GM12878 (cell line): ENCODE data around the gene PDHA1. TPM values are rescaled to one million over a fixed set of nuclear protein-coding genes. Genes with fewer than 3 reads are reported as not detected.

Source experiments
- ATAC-seq: fragments of 200-7000 bp; cut with Tn5 transposase; 3 replicates; pipeline ENCODE4 v1.9.1; 2020; ENCODE audit warnings: mild to moderate bottlenecking, moderate library complexity
- BruUV-seq: library from RNA; stranded (reverse); fragments of 400-500 nt; replicated peaks from 2 replicates; lab custom pipeline; 2021; lab: Mats Ljungman, UMichigan
- CTCF ChIA-PET: fragments of 300-600 bp; sonication (Branson Sonifier 250); formaldehyde crosslinking; extraction: SDS; loops from one replicate; lab custom pipeline; 2021; ENCODE audit warnings: inconsistent platforms; lab: Yijun Ruan, JAX
- POLR2A ChIA-PET: fragments of 350-600 bp; formaldehyde crosslinking; extraction: SDS; loops from one replicate; lab custom pipeline; 2021; ENCODE audit warnings: inconsistent platforms; lab: Charles Lee
- RAD21 ChIA-PET: fragments of 300-600 bp; sonication (Branson Sonifier 250); formaldehyde crosslinking; loops from one replicate; lab custom pipeline; 2023; ENCODE audit warnings: antibody characterized with exemption; ENCODE audit not compliant: unreplicated experiment; lab: Charles Lee
- SMC1A ChIA-PET: fragments of 300-600 bp; sonication (Branson Sonifier 250); formaldehyde crosslinking; loops from one replicate; lab custom pipeline; 2023; ENCODE audit not compliant: unreplicated experiment, uncharacterized antibody; lab: Charles Lee
- DNase-seq: peaks from one replicate; pipeline ENCODE4 v3.0.0-alpha.2; 2011; ENCODE audit warnings: low read depth, low spot score
- FAIRE-seq: peaks from 3 replicates; lab custom pipeline; 2011; peaks lifted over from hg19 to GRCh38; lab: Jason Lieb, UNC
- H2AFZ ChIP-seq: 2 replicates; pipeline ENCODE4 v1.6.0; 2011; ENCODE audit warnings: low read depth, low read length, control low read depth; ENCODE audit not compliant: control insufficient read depth
- H3K27ac ChIP-seq: 2 replicates; pipeline ENCODE4 v1.5.1; 2011; ENCODE audit warnings: control low read depth; ENCODE audit not compliant: control insufficient read depth, insufficient read depth
- H3K27me3 ChIP-seq, 2 experiments: replicated peaks in 1 of 2; 2 replicates each; pipeline versions ENCODE4 v1.6.0 to v1.6.1; 2011; ENCODE audit warnings: low read length in 1 of 2; ENCODE audit not compliant: control insufficient read depth in 2 of 2, insufficient read depth in 2 of 2
- H3K36me3 ChIP-seq, 2 experiments: 2 replicates each; pipeline ENCODE4 v1.5.1; 2011; ENCODE audit warnings: low read length in 1 of 2; ENCODE audit not compliant: control insufficient read depth in 2 of 2, insufficient read depth in 2 of 2
- H3K4me1 ChIP-seq: 2 replicates; pipeline ENCODE4 v1.6.1; 2011; ENCODE audit warnings: mild to moderate bottlenecking, low read length, moderate library complexity, mixed read lengths; ENCODE audit not compliant: control insufficient read depth, insufficient read depth
- H3K4me2 ChIP-seq: 2 replicates; pipeline ENCODE4 v1.6.0; 2011; ENCODE audit warnings: control low read depth; ENCODE audit not compliant: control insufficient read depth, insufficient read depth
- H3K4me3 ChIP-seq: fragments of 200-600 bp; sonication (generic); 2 replicates; pipeline ENCODE4 v1.5.1; 2016
- H3K79me2 ChIP-seq: 2 replicates; pipeline ENCODE4 v1.6.0; 2011; ENCODE audit warnings: low read length; ENCODE audit not compliant: control insufficient read depth, insufficient read depth
- H3K9ac ChIP-seq: 2 replicates; pipeline ENCODE4 v1.8.0; 2011; ENCODE audit warnings: low read length, control low read depth, mixed read lengths; ENCODE audit not compliant: control insufficient read depth, insufficient read depth
- H3K9me3 ChIP-seq: replicated peaks from 3 replicates; pipeline ENCODE4 v1.5.1; 2011; ENCODE audit warnings: mild to moderate bottlenecking, low read length; ENCODE audit not compliant: control insufficient read depth, insufficient read depth
- H4K20me1 ChIP-seq: 2 replicates; pipeline ENCODE4 v1.6.0; 2011; ENCODE audit not compliant: control insufficient read depth, insufficient read depth
- CUX1 ChIP-seq: IDR thresholded peaks from 2 replicates; pipeline ENCODE4 v1.6.1; 2012; ENCODE audit warnings: improper control_type of control experiment, low read depth, low read length; ENCODE audit not compliant: insufficient replicate concordance
- ELK1 ChIP-seq: IDR thresholded peaks from 2 replicates; pipeline ENCODE4 v1.6.1; 2012; ENCODE audit warnings: low read depth, low read length, improper control_type of control experiment
- MTA3 ChIP-seq: IDR thresholded peaks from 2 replicates; pipeline ENCODE4 v1.6.1; 2012; ENCODE audit warnings: low read length, inconsistent platforms, borderline replicate concordance
- POU2F2 ChIP-seq: IDR thresholded peaks from 3 replicates; pipeline ENCODE4 v1.6.1; 2011; ENCODE audit warnings: low read depth, mild to moderate bottlenecking, low read length, borderline replicate concordance
- WGBS: methylation state at CpG from one replicate; pipeline ENCODE4 v1.1.6; 2016; ENCODE audit warnings: low lambda C conversion rate; ENCODE audit not compliant: insufficient replicate concordance, insufficient coverage; ENCODE audit errors: missing lambda C conversion rate; 5-methylcytosine and 5-hydroxymethylcytosine counted together
- in situ Hi-C: fragments of 300-500 bp; cut with MboI; formaldehyde crosslinking; loops from 9 replicates; pipeline ENCODE4 v1.14.3; 2018; ENCODE audit warnings: mixed read lengths
- intact Hi-C: fragments of 100-400 bp; cut with micrococcal nuclease; formaldehyde crosslinking; loops from one replicate; pipeline ENCODE4 v1.14.2; 2022; ENCODE audit not compliant: unreplicated experiment
- polyA plus RNA-seq, 11 experiments: library from polyadenylated mRNA; depleted of rRNA in 4 of 11; unstranded in 6 of 11; stranded (reverse) in 5 of 11; fragments of >200 nt; fragmentation: Nextera tagmentation in 4 of 11; fragmentation: Illumina TruSeq in 1 of 11; extraction: Ambion mirVana in 4 of 11; extraction: Trizol in 1 of 11; gene quantifications; 1 replicate in 1 of 11; 2 replicates in 10 of 11; pipeline versions ENCODE4 v1.2.1 to v1.2.3, GENCODE V29; 2011 to 2016; ENCODE audit warnings: inconsistent platforms in 2 of 11, missing spikeins in 2 of 11, low read depth in 1 of 11
- total RNA-seq, 4 experiments: library from RNA; depleted of rRNA in 3 of 4; stranded (reverse); fragments of >200 nt in 3 of 4; fragmentation: Illumina TruSeq in 1 of 4; extraction: Trizol in 1 of 4; gene quantifications; 2 replicates each; pipeline versions ENCODE4 v1.2.1 to v1.2.3, GENCODE V29; 2013 to 2021
- TF ChIP-seq, protein P1 (sequence below): fragments of 150-350 bp; IDR thresholded peaks from 2 replicates; pipeline ENCODE4 v1.6.1; 2014; ENCODE audit warnings: mild to moderate bottlenecking, low read depth, low read length
- TF ChIP-seq, protein P2 (sequence below): fragments of 450-650 bp; IDR thresholded peaks from 2 replicates; pipeline ENCODE4 v1.6.1; 2017; ENCODE audit warnings: mild to moderate bottlenecking, moderate library complexity

PDHA1 gene
- total and polyA plus RNA-seq, 10 of the 15 experiments (the other 5 are each of a cell fraction or from before 2014, with no cell fraction given) = 175 to 370 (median 270) TPM

GRCh38 chrX:19372547-19373331, 29.0 kb downstream of the PDHA1 start:
- no peak for DNase-seq
- TF ChIP-seq ELK1 (no peak), MTA3 (no peak), POU2F2 (no peak), CUX1 (no peak)
- TF ChIP-seq, protein P1, sequence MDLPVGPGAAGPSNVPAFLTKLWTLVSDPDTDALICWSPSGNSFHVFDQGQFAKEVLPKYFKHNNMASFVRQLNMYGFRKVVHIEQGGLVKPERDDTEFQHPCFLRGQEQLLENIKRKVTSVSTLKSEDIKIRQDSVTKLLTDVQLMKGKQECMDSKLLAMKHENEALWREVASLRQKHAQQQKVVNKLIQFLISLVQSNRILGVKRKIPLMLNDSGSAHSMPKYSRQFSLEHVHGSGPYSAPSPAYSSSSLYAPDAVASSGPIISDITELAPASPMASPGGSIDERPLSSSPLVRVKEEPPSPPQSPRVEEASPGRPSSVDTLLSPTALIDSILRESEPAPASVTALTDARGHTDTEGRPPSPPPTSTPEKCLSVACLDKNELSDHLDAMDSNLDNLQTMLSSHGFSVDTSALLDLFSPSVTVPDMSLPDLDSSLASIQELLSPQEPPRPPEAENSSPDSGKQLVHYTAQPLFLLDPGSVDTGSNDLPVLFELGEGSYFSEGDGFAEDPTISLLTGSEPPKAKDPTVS = no peak
- TF ChIP-seq, protein P2, sequence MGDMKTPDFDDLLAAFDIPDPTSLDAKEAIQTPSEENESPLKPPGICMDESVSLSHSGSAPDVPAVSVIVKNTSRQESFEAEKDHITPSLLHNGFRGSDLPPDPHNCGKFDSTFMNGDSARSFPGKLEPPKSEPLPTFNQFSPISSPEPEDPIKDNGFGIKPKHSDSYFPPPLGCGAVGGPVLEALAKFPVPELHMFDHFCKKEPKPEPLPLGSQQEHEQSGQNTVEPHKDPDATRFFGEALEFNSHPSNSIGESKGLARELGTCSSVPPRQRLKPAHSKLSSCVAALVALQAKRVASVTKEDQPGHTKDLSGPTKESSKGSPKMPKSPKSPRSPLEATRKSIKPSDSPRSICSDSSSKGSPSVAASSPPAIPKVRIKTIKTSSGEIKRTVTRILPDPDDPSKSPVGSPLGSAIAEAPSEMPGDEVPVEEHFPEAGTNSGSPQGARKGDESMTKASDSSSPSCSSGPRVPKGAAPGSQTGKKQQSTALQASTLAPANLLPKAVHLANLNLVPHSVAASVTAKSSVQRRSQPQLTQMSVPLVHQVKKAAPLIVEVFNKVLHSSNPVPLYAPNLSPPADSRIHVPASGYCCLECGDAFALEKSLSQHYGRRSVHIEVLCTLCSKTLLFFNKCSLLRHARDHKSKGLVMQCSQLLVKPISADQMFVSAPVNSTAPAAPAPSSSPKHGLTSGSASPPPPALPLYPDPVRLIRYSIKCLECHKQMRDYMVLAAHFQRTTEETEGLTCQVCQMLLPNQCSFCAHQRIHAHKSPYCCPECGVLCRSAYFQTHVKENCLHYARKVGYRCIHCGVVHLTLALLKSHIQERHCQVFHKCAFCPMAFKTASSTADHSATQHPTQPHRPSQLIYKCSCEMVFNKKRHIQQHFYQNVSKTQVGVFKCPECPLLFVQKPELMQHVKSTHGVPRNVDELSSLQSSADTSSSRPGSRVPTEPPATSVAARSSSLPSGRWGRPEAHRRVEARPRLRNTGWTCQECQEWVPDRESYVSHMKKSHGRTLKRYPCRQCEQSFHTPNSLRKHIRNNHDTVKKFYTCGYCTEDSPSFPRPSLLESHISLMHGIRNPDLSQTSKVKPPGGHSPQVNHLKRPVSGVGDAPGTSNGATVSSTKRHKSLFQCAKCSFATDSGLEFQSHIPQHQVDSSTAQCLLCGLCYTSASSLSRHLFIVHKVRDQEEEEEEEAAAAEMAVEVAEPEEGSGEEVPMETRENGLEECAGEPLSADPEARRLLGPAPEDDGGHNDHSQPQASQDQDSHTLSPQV = no peak

More at GRCh38 chrX:19372547-19373331, 29.0 kb downstream of the PDHA1 start:
- WGBS = 53% methylated on average over 17 of the region's 20 CpGs
- Histone ChIP-seq H3K4me3 (peak overlapping the region; percentile 28; the same call in 1 of the 2 replicates), H3K27ac (no peak overlapping the region), H3K27me3 (no peaks in the 10 kb centered on the region), H3K79me2 (no peaks in the 10 kb centered on the region), H4K20me1 (no peaks in the 10 kb centered on the region), H3K9ac (no peak overlapping the region; the same call in 1 of the 2 replicates), H3K36me3 (no peaks in the 10 kb centered on the region), H2AFZ (peak overlapping the region; percentile 71), H3K4me2 (peak overlapping the region; percentile 89), H3K9me3 (no peaks in the 10 kb centered on the region; the same call in 2 of the 3 replicates), H3K4me1 (no peaks in the 10 kb centered on the region; the same call in 1 of the 2 replicates)
- ChIA-PET SMC1A (interaction anchor here (0.6 to 2.3 kb wide), 8 partner anchors 9 to 756 kb away, joined by 3 to 7 read pairs (median 4); no protein-coding TSS in a partner anchor), CTCF (interaction anchor here (0.6 to 2.3 kb wide), 14 partner anchors 10 to 722 kb away, joined by 3 to 12 read pairs (median 4); partner anchors contain the start of gene BCLAF3), RAD21 (interaction anchor here (1.0 to 1.5 kb wide), 7 partner anchors 10 to 532 kb away, joined by 3 to 8 read pairs (median 4); no protein-coding TSS in a partner anchor), POLR2A (interaction anchor here (0.7 kb wide), 1 partner anchor 647 kb away, joined by 3 read pairs; no protein-coding TSS in a partner anchor)
- no TSS peak for BruUV-seq
- in situ Hi-C loops = loop anchor here (5.0 to 25.0 kb wide), 2 partner anchors 515 to 700 kb away; partner anchors contain the start of gene SH3KBP1
- peak; percentile 57 for ATAC-seq
- no peak for FAIRE-seq
- intact Hi-C loops = loop anchor here (2.0 to 5.0 kb wide), 3 partner anchors 160 to 694 kb away; partner anchors contain the start of gene BCLAF3
